ENCODE measurements around the gene ZNF777.
"Not testable (repeated sequence)": the region's sequence is repeated elsewhere in the genome, so short reads cannot be mapped to it uniquely, and the experiment has no call there.

Gene ZNF777

DNA sequence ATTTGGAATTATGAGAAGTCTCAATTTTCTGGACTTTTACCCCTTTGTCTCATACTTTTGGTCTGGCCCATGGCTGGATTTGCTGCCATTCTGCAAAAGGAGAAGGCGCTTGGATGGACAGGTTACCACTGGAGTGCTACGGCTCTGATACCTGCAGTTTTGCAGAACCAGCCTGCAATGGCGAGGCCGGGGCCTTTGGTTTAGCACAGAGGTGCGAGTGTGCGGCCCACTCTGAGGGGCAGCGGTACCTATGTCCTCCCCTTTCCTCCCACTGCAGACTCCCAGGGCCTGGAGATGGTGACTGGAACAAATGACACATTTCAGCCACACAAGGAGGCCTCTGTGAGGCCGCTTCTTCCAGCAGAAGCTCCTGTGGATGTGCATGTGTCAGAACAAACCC lies 11.9 kb downstream of the ZNF777 start:
- DNase-seq = no peak

GRCh38 chr7:149446026-149446425 lies 14.8 kb downstream of the ZNF777 start:
- not testable (repeated sequence) for DNase-seq

DNA sequence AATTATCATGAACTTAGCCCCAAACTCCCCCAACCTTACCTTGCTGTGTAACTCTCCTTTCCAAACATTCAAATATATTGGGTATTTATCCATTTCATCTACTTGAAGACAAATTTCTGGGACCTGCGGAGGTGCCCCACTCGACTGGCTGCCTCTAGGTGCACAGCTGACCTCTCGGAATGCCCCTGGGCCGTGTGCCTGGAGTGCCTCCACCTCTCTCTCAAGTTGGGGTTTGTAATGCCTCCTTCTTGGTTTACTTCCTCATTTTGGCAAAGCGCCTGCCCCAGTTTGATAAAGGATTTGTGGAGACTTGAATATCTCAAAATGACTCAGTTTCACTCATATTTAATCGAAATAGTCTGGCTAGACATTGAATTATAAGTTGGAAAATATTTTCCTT lies 16.6 kb downstream of the ZNF777 start:
- no peak for DNase-seq

GRCh38 chr7:149443523-149443922 lies 17.3 kb downstream of the ZNF777 start:
- no peak for DNase-seq

- no peak for DNase-seq
Observed at GRCh38 chr7:149442924-149443323, 17.9 kb downstream of the ZNF777 start.

DNA sequence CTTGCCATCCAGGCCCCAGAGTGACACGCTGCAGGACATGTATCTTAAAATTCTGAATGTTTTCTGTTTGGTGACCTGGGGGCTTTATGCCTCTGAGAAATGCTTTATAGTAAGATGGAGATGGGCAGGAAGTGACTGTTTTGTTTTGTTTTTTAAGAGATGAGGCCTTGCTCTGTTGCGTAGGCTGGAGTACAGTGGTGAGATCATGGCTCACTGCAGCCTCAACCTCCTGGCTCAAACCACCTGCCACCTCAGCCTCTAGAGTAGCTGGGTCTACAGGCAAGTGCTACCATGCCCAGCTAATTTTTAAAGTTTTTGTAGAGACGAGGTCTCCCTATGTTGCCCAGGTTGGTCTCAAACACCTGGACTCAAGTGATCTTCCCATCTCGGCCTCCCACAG lies 20.6 kb downstream of the ZNF777 start:
- no peak for DNase-seq

DNA sequence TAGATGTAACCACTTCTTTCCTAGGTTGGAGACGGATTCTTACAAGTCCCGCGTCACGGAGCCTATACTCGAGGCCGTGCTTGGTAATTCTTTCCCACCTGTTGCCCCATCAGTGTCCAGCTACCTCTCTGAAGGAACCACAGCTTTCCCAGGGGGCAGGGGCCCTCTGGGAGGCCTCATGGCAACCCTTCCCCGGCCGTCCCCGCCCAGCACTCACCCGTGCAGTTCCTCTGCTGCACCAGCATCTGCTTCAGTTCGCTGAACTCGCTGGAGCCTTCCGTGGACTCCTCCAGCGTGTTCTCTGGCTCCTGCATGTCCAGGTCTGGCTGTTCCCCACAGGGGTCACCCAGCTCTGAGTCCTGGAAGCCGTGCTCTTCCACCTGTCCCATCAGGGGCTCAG lies 24.5 kb downstream of the ZNF777 start:
- no peak for DNase-seq

GRCh38 chr7:149433124-149433523 lies 27.7 kb downstream of the ZNF777 start:
- DNase-seq = no peak

- DNase-seq = no peak
Observed at GRCh38 chr7:149432121-149432691, 28.7 kb downstream of the ZNF777 start.

- DNase-seq = no peak
Observed at GRCh38 chr7:149431486-149432120, 29.3 kb downstream of the ZNF777 start.

DNA sequence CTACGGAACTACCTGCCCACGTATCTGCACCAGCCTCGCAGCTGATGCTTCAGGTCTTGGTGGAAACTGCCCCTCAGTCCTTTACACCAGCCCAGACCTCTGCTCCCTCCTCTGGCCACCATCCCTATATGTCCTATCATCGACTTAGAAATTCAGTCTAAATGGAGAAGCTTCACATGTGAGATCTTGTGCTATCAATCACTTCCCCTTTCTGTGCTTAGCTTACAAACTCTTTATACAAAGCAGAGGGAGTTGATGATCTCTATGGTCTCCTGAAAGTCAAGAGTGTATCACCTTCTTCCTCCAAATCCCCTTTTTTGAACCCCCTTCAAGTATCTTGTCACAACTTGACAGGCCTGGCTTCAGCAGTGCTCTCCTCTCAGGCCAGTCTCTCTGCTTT lies 30.7 kb downstream of the ZNF777 start:
- no peak for DNase-seq

- no peak for DNase-seq
Observed at GRCh38 chr7:149427893-149428292, 33.0 kb downstream of the ZNF777 start.

- DNase-seq = no peak
Observed at GRCh38 chr7:149427096-149427680, 33.7 kb downstream of the ZNF777 start.

DNA sequence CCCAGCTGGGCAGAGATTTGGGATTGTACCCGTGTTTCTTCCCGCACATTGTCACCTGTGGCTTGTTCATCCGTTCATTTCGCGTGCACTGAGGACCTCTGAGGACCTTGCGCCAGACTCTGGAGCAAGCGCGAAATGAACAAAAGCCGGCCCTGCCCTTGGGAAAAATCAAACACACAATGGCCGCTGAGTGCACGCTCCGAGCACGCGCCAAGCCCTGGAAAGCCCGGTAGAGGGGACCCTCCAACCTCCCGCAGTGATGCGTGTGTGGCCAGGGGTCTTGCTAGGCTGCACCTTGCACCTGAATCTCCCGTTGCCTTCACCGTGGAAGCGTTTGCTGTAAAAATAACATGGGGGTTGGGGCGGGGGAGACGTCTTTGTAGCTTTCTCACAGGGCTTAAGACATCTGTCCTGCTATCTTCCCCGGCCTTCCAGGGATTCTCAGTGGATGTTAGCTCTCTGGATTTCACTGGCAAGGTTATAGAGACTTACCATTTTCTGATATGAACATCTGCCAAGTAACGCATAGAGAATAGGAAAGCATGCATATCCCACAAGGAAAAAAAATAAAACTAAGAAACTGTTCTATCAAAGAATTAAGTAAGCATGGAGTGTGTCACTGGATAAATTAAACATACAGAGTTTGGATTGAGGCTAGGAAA lies 37.3 kb downstream of the ZNF777 start:
- no peak for DNase-seq

DNA sequence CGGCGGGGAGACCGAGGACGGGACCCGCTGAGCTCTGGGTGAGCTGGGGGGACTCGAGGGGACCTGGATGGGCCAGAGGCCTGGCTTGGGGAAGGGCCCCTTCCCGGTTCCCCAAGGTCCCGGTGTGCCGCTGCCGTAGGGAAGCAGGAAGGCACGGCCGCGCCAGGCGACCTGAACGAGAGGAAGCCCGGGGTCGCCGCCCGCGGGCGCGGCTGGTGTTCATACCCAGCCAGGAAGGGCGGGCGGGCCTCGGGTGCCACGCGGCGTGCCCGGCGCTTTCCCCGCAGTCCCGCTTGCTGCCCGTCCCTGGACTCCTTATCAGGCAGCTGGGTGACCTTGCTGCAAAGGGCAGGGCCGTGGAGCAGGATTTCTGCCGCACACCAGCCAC lies 38.0 kb downstream of the ZNF777 start:
- no peak for DNase-seq

GRCh38 chr7:149422162-149422913 lies 38.5 kb downstream of the ZNF777 start:
- DNase-seq = peak; percentile 70

DNA sequence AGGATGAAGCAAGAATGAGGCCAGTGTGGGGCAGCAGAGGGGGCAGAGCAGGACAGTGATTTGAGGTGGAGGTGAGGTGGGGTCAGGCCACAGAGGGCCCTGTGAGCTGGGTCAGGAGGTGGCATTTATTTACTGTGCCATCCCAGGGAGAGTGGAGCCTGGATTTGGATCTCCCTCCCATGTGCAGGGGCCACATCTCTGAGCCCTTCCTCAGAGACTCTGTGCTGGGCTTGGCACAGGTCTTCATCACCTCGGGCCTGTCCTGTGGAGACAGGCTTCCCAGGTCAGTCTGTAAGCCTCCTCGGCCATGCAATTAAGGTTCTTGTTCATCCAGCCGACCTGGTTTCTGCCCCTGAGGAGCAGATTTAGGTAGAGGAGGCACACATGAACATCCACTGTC lies 40.9 kb downstream of the ZNF777 start:
- no peak for DNase-seq

DNA sequence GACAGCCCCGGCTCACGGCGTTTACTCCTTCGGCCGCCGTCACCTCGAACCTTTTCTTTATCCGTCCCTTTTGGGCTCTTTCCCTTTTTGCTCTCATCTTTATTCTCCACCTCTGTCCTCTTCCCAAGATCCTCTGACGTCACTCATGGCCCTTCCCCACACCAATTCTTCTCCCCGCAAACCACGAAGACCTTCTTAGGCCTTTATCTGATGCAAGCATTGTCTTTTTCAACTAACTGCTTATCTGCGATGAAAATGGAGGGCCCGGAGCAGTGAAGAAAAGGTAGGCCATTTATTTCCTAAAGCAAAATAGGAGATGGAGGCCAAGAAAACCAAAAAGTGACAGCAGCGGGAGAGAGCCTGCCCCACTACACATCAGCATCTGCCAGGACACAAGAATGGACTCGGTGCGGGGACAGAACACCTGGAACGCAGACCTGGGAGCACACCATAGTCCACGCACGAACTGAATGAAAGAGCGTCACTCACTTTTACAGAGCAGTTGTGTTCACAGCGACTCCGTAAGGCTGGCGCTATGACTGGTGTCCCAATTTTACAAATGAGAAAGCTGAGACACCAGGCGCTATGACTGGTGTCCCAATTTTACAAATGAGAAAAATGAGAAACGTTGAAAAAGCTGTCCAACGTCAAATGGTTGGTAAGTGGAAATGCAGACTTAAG lies 45.3 kb downstream of the ZNF777 start:
- no peak for DNase-seq

- DNase-seq = no peak
Observed at GRCh38 chr7:149414745-149415390, 46.0 kb downstream of the ZNF777 start.

DNA sequence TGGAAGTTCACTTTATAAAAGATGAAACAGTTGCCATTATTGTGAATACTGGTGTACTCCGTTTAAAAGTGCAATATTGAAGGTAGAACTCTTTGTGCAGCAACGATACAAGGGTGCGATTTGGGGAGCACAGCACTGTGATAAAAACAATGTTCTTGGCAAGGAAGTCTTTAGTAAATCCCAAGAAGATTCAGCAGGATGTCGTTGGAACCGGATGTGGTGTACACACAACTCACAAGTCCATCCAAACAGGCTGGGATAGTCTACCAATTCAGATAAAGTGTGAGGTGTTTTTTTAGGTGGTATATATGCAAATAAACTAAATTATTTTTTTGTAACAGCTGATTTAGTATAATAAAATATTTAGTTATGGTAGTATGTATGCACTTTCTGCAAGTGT lies 46.7 kb downstream of the ZNF777 start:
- DNase-seq = no peak

DNA sequence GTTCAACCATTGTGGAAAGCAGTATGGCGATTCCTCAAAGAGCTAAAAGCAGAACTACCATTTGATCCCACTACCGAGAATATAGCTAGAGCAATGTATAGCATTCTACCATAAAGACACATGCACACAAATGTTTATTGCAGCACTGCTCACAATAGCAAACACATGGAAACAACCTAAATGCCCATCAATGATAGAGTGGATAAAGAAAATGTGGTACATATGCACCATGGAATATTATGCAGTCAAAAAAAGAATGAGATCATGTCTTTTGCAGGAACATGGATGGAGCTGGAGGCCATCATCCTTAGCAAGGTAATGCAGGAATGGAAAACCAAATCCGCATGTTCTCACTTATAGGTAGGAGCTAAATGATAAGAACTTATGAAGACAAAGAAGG lies 47.8 kb downstream of the ZNF777 start:
- not testable (repeated sequence) for DNase-seq

- DNase-seq = no peak
Observed at GRCh38 chr7:149409895-149410294, 51.0 kb downstream of the ZNF777 start.

Measured in NCI-H1694 treated with DMSO at 0.1 percent for 48 hours (cell line).